H1 (cell line): ENCODE results near the gene CRHR1. TPM values are rescaled to one million over a fixed set of nuclear protein-coding genes. Genes with fewer than 3 reads are reported as not detected.

Source experiments
- BCL11A ChIP-seq, 2 experiments: IDR thresholded peaks; one replicate each; pipeline ENCODE4 v1.6.1; 2011; ENCODE audit warnings: low read depth in 2 of 2, low read length in 2 of 2, mild to moderate bottlenecking in 2 of 2
- CHD7 ChIP-seq: fragments of 300-600 bp; sonication (generic); IDR thresholded peaks from 2 replicates; pipeline ENCODE4 v1.7.1; 2012; ENCODE audit warnings: low read length, moderate library complexity, mild to moderate bottlenecking, inconsistent platforms; ENCODE audit not compliant: insufficient replicate concordance
- JUN ChIP-seq: IDR thresholded peaks from 2 replicates; pipeline ENCODE4 v1.6.1; 2011; ENCODE audit warnings: low read depth, mild to moderate bottlenecking, improper control_type of control experiment, low read length
- SP2 ChIP-seq: IDR thresholded peaks from 2 replicates; pipeline ENCODE4 v1.6.1; 2012; ENCODE audit warnings: mild to moderate bottlenecking, low read length, inconsistent platforms
- polyA plus RNA-seq, 7 experiments: library from polyadenylated mRNA; depleted of rRNA in 3 of 7; stranded (reverse) in 5 of 7; unstranded in 2 of 7; fragments of >200 nt in 5 of 7; fragments of 200-250 nt in 2 of 7; gene quantifications; 1 replicate in 5 of 7; 2 replicates in 1 of 7; 4 replicates in 1 of 7; pipeline versions ENCODE4 v1.2.1 to v1.2.3, GENCODE V29; 2011 to 2013; ENCODE audit warnings: missing spikeins in 2 of 7, mixed read lengths in 2 of 7
- total RNA-seq: library from RNA; stranded (reverse); fragmentation: NEBNext Ultra II Directional; extraction: Animal tissue kit (Norgen Biotek cat#: 25700); gene quantifications from 2 replicates; pipeline ENCODE4 v1.2.1, GENCODE V29; 2021

Gene CRHR1
- total and polyA plus RNA-seq, 2 of the 8 experiments (the other 6 are each of a cell fraction or from before 2014, with no cell fraction given) = 0.56 to 1.7 TPM

- no peak for TF ChIP-seq CHD7
- TF ChIP-seq BCL11A (IDR thresholded peaks at IDR 0.05; ENCODE audit: low read depth in 2 of 2, low read length in 2 of 2) = no peak
- no peak for TF ChIP-seq JUN
- TF ChIP-seq SP2 = no peak
These were observed 25.4 kb downstream of the CRHR1 start (continued) for GRCh38 chr17:45809499-45809898.
